Osteocyte (in vitro differentiated cells): Measurements from ENCODE around the gene ACAN. TPM values are rescaled to one million over a fixed set of nuclear protein-coding genes. Genes with fewer than 3 reads are reported as not detected.
A peak's percentile ranks its signal among the peaks of the same experiment; 100 is the strongest.

Experiments
- DNase-seq: peaks from one replicate; pipeline ENCODE4 v3.0.0; 2021; ENCODE audit warnings: mixed read lengths; ENCODE audit not compliant: unreplicated experiment; ENCODE audit errors: extremely low spot score
- H3K27ac Mint-ChIP-seq: one replicate; pipeline ENCODE4 v1.8.0; 2021; ENCODE audit warnings: mild to moderate bottlenecking, mixed read lengths; ENCODE audit not compliant: unreplicated experiment
- H3K27me3 Mint-ChIP-seq: one replicate; pipeline ENCODE4 v1.8.0; 2021; ENCODE audit warnings: mixed read lengths; ENCODE audit not compliant: unreplicated experiment
- H3K36me3 Mint-ChIP-seq: one replicate; pipeline ENCODE4 v1.8.0; 2021; ENCODE audit warnings: mixed read lengths; ENCODE audit not compliant: unreplicated experiment
- H3K4me1 Mint-ChIP-seq: one replicate; pipeline ENCODE4 v1.8.0; 2021; ENCODE audit warnings: mixed read lengths; ENCODE audit not compliant: unreplicated experiment
- H3K4me3 Mint-ChIP-seq: one replicate; pipeline ENCODE4 v1.8.0; 2021; ENCODE audit warnings: mild to moderate bottlenecking, moderate library complexity, mixed read lengths; ENCODE audit not compliant: unreplicated experiment
- H3K9me3 Mint-ChIP-seq: one replicate; pipeline ENCODE4 v1.8.0; 2021; ENCODE audit warnings: mixed read lengths; ENCODE audit not compliant: unreplicated experiment
- total RNA-seq: library from RNA; stranded (reverse); gene quantifications from 2 replicates; pipeline ENCODE4 v1.2.1, GENCODE V29; 2021
- TF ChIP-seq, protein P1 (sequence below): fragments of 200-600 bp; sonication (generic); IDR thresholded peaks from 2 replicates; pipeline ENCODE4 v1.5.0; 2021; ENCODE audit warnings: antibody characterized with exemption, mild to moderate bottlenecking, moderate library complexity

Gene ACAN
- total RNA-seq, 1 donor from 2014 or later, result 11.6 TPM

DNA sequence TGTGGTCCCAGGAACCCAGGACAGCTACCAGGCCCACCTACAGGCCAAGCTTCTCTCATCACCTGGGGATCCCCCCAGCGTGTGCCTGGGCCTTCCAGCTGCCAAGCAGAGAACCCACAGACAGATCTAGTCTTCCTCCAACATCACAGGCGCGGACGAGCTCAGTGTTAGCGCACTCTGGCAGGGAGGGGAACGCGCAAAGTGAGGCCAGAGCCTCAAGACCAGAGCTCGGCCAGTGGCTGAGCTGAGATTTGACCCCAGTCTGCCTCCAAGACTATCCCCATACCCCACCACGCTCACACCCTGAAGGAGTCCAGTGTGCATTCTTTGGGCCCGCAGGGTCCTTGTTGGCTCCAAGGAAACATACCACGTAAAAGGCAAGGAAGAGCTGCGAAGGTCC lies 104.9 kb downstream of the ACAN start:
- peaks cover 37% of the 10 kb centered on the region for H3K4me1 Mint-ChIP-seq
- H3K9me3 Mint-ChIP-seq, result no peaks in the 10 kb centered on the region
- no peak for DNase-seq
- no peak overlapping the region for H3K4me3 Mint-ChIP-seq
- H3K27me3 Mint-ChIP-seq, result no peaks in the 10 kb centered on the region
- H3K36me3 Mint-ChIP-seq, result peaks cover 25% of the 10 kb centered on the region
- TF ChIP-seq, protein P1, sequence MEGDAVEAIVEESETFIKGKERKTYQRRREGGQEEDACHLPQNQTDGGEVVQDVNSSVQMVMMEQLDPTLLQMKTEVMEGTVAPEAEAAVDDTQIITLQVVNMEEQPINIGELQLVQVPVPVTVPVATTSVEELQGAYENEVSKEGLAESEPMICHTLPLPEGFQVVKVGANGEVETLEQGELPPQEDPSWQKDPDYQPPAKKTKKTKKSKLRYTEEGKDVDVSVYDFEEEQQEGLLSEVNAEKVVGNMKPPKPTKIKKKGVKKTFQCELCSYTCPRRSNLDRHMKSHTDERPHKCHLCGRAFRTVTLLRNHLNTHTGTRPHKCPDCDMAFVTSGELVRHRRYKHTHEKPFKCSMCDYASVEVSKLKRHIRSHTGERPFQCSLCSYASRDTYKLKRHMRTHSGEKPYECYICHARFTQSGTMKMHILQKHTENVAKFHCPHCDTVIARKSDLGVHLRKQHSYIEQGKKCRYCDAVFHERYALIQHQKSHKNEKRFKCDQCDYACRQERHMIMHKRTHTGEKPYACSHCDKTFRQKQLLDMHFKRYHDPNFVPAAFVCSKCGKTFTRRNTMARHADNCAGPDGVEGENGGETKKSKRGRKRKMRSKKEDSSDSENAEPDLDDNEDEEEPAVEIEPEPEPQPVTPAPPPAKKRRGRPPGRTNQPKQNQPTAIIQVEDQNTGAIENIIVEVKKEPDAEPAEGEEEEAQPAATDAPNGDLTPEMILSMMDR, result no peak
- H3K27ac Mint-ChIP-seq, result no peak overlapping the region

DNA sequence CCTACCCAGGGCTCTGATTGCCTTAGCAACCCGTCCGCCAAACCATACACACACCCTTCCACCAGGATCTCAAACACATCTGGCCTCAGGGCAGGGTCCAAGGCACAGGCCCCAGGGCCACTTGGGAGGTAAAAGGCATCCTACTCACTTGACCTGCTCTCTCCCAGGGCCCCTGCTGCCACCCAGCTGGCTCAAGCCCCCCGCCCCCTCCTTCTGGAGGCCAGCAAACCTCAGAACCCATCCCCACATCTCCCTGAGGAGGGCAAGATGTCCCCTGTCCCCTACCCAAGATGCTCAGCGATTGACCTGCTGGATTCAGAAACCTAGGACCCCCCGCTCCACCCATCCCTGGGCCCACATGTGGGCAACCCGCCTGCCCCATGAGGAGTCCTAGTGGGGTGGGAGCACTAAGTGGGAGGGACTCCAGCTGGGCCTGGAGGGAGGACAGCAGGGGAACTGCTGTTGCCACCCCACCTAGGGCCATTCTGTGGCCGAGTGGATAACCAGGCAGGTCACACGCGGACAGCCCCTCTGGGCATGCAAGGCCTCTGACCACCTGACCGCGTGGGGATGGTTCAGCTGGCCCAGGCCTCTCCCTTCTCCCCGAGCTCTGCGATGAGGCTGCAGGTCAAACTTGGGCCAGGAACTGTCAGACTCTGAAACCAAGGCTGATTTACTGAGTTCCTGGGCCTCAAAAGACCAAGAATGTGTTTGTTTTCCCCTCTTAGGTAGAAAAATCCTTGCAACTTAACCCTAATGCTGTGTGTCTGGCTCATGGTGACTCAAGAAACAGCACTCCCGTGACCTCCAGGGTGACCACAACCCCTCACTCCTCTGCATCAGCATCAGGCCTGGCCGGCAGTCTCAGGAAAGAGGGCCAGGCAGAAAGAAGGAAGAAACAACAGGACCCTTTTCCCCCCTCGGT lies 105.7 kb downstream of the ACAN start:
- H3K27ac Mint-ChIP-seq, result no peak overlapping the region
- no peaks in the 10 kb centered on the region for H3K27me3 Mint-ChIP-seq
- TF ChIP-seq, protein P1, result no peak
- H3K9me3 Mint-ChIP-seq, result no peaks in the 10 kb centered on the region
- H3K36me3 Mint-ChIP-seq, result peaks cover 23% of the 10 kb centered on the region
- no peak overlapping the region for H3K4me3 Mint-ChIP-seq
- DNase-seq, result no peak
- H3K4me1 Mint-ChIP-seq, result peaks cover 43% of the 10 kb centered on the region

DNA sequence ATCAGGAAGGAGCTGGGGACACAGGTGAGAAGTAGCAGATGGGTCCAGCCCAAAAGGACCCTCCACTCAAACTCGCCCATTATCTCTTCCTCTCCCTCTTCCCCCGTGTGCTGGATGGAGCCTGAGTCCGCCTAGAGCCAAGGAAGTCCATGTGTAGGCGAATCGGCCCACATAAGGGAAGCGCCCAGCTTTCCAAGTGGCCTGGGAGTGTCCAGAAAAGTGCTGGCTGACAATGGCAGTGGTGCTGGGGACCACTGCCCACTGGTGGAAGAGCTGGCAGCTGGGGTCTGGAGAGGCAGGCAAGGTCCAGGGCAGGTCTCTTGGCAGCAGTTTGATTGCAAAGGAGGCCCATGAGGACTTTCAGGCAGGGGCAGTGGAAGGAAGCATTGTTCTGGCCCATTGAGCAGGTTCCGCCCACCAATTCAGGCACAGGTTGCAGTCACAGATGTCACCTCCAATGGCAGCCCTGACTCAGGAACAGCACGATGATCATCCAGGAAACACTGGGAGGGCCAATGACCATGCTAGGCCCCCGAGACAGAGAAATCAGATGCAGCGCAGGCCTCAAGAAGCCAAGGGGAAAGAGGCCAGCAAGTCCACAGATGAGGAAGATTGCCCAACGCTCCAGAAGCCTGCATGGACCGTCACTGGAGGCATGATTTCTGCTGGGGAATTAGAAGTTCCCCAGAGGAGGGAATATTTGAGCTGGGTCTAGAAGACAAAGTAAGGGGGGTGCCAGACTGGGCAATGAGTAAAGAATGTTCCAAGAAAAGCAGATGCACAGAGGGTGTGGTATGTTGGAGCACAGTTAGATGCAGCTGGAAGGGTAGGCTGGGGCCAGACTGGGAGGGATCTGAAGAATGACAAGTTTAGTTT lies 107.0 kb downstream of the ACAN start:
- TF ChIP-seq, protein P1, result no peak
- Mint-ChIP-seq H3K4me3 (no peak overlapping the region), H3K4me1 (peaks cover 36% of the 10 kb centered on the region), H3K9me3 (no peaks in the 10 kb centered on the region), H3K36me3 (peaks cover 22% of the 10 kb centered on the region), H3K27ac (no peak overlapping the region), H3K27me3 (no peaks in the 10 kb centered on the region)
- DNase-seq, result no peak

DNA sequence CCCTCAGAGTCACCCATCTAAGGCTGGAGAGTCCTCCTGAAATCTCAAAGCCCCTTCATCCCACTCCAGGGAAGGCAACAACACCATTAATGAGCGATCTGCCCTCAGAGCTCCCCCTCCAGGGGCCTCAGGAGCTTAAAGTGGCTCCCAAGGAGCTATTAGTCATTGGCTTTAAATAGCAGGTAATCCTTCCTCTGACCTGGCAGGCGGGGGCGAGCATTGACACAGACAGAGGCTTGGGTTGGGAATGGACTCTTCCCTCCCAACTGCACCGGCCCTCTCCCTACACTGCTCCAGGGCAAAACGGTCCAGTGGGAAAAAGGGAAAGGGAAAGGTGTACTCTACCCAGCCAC lies 108.5 kb downstream of the ACAN start:
- H3K9me3 Mint-ChIP-seq, result no peaks in the 10 kb centered on the region
- TF ChIP-seq, protein P1, result no peak
- peak overlapping the region; percentile 86 for H3K4me3 Mint-ChIP-seq
- no peaks in the 10 kb centered on the region for H3K27me3 Mint-ChIP-seq
- peaks cover 34% of the 10 kb centered on the region for H3K4me1 Mint-ChIP-seq
- DNase-seq, result no peak
- peak overlapping the region; percentile 50 for H3K27ac Mint-ChIP-seq
- peaks cover 17% of the 10 kb centered on the region for H3K36me3 Mint-ChIP-seq

DNA sequence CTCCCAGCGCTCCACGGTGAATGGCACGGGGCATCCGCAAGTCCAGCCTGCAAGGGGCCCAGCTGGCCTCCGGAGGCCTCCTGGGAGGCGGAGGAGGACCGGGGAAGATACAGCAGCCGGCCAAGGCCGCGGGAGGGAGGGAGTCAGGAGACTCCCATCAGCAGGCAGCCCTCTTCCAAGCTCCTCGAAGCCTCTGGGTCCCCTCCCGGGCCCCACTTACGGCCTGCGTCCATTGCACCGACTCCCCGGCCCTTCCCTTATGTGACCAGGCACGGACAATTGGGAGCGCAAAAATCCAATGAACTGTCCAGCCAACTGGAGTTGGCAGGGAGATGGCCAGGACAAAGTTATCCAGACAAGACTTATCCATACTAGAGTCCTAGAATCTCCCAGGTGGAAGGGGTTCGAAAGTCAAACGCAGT lies 109.3 kb downstream of the ACAN start:
- TF ChIP-seq, protein P1, result no peak
- Mint-ChIP-seq H3K4me3 (peak overlapping the region; percentile 86), H3K4me1 (peaks cover 34% of the 10 kb centered on the region)

More for the DNA sequence above, 109.3 kb downstream of the ACAN start:
- H3K9me3 Mint-ChIP-seq, result no peaks in the 10 kb centered on the region
- H3K36me3 Mint-ChIP-seq, result peaks cover 13% of the 10 kb centered on the region
- no peak for DNase-seq
- no peaks in the 10 kb centered on the region for H3K27me3 Mint-ChIP-seq
- peak overlapping the region; percentile 50 for H3K27ac Mint-ChIP-seq
